B cell (primary cell): ENCODE measurements around the gene KCNJ18. TPM values are rescaled to one million over a fixed set of nuclear protein-coding genes. Genes with fewer than 3 reads are reported as not detected.
"Not testable (repeated sequence)": the region's sequence is repeated elsewhere in the genome, so short reads cannot be mapped to it uniquely, and the experiment has no call there.

Experiments used
- ATAC-seq: fragments of 200-7000 bp; cut with Tn5 transposase; one replicate; pipeline ENCODE4 v1.10.0; 2021; ENCODE audit warnings: low read depth, mild to moderate bottlenecking, moderate number of reproducible peaks, moderate library complexity
- CTCF ChIA-PET: fragments of 350-600 bp; sonication (Branson Sonifier 250); formaldehyde crosslinking; loops from one replicate; lab custom pipeline; 2021; ENCODE audit warnings: antibody characterized with exemption, inconsistent platforms; lab: Charles Lee
- POLR2A ChIA-PET: fragments of 350-600 bp; sonication (Branson Sonifier 250); formaldehyde crosslinking; loops from one replicate; lab custom pipeline; 2021; ENCODE audit warnings: antibody characterized with exemption; lab: Charles Lee
- DNase-seq: peaks from one replicate; pipeline ENCODE4 v3.0.0; 2013
- H2AFZ ChIP-seq: 2 replicates; pipeline ENCODE4 v1.6.1; 2012; ENCODE audit warnings: mild to moderate bottlenecking, low read depth, low read length; ENCODE audit not compliant: insufficient read depth, poor library complexity, severe bottlenecking
- H3K27ac ChIP-seq, 2 donors: 1 replicate in 1 of 2; 2 replicates in 1 of 2; pipeline ENCODE4 v1.5.1; 2012 to 2013; ENCODE audit warnings: low read length in 2 of 2, mild to moderate bottlenecking in 2 of 2, moderate library complexity in 1 of 2
- H3K27me3 ChIP-seq, 4 experiments: fragments of 200-600 bp in 1 of 4; sonication (generic) in 1 of 4; replicated peaks in 1 of 4; 1 replicate in 2 of 4; 2 replicates in 2 of 4; pipeline versions ENCODE4 v1.6.1 to v1.7.0; 2013 to 2016; ENCODE audit warnings: low read length in 3 of 4, mild to moderate bottlenecking in 2 of 4, mixed read lengths in 1 of 4, moderate library complexity in 1 of 4; ENCODE audit not compliant: insufficient read depth in 4 of 4, control insufficient read depth in 3 of 4; ENCODE audit errors: control extremely low read depth in 1 of 4
- H3K36me3 ChIP-seq, 2 experiments: replicated peaks in 1 of 2; 1 replicate in 1 of 2; 2 replicates in 1 of 2; pipeline versions ENCODE4 v1.6.1 to v1.7.1; 2013; ENCODE audit warnings: low read length in 1 of 2; ENCODE audit not compliant: insufficient read depth in 2 of 2, control insufficient read depth in 1 of 2; ENCODE audit errors: control extremely low read depth in 1 of 2, extremely low read depth in 1 of 2
- H3K4me1 ChIP-seq, 2 donors: fragments of 200-600 bp in 1 of 2; sonication (generic) in 1 of 2; 1 replicate in 1 of 2; 2 replicates in 1 of 2; pipeline versions ENCODE4 v1.5.1 to v1.6.1; 2013 to 2017; ENCODE audit warnings: low read length in 2 of 2; ENCODE audit not compliant: control insufficient read depth in 2 of 2, insufficient read depth in 2 of 2
- H3K4me2 ChIP-seq: replicated peaks from 2 replicates; pipeline ENCODE3; 2012; ENCODE audit warnings: mild to moderate bottlenecking, low read depth, low read length; ENCODE audit not compliant: poor library complexity, severe bottlenecking
- H3K4me3 ChIP-seq, 5 experiments: fragments of 200-600 bp in 1 of 5; sonication (generic) in 1 of 5; 1 replicate in 3 of 5; 2 replicates in 2 of 5; pipeline versions ENCODE4 v1.5.1 to v1.7.0; 2011 to 2016; ENCODE audit warnings: low read length in 4 of 5, mild to moderate bottlenecking in 4 of 5, low read depth in 2 of 5, control low read depth in 1 of 5, moderate library complexity in 1 of 5; ENCODE audit not compliant: insufficient read depth in 1 of 5; ENCODE audit errors: control extremely low read depth in 1 of 5, extremely low read depth in 1 of 5
- H3K79me2 ChIP-seq: fragments of 200-600 bp; sonication (generic); one replicate; pipeline ENCODE4 v1.6.0; 2016; ENCODE audit warnings: low read length; ENCODE audit not compliant: control insufficient read depth, insufficient read depth
- H3K9ac ChIP-seq: fragments of 200-600 bp; sonication (generic); 2 replicates; pipeline ENCODE4 v1.6.1; 2017; ENCODE audit warnings: mild to moderate bottlenecking, low read length, moderate library complexity
- H3K9me3 ChIP-seq, 3 donors: one replicate each; pipeline versions ENCODE4 v1.6.1 to v1.7.1; 2013; ENCODE audit warnings: low read length in 2 of 3; ENCODE audit not compliant: control insufficient read depth in 2 of 3, insufficient read depth in 1 of 3; ENCODE audit errors: control extremely low read depth in 1 of 3
- H4K20me1 ChIP-seq: 2 replicates; pipeline ENCODE4 v1.6.0; 2012; ENCODE audit warnings: mild to moderate bottlenecking, low read length; ENCODE audit not compliant: insufficient read depth, control insufficient read depth, poor library complexity, severe bottlenecking
- H3K27ac Mint-ChIP-seq: one replicate; pipeline ENCODE4 v1.8.0; 2021; ENCODE audit warnings: mixed read lengths
- H3K27me3 Mint-ChIP-seq: one replicate; pipeline ENCODE4 v1.8.0; 2021; ENCODE audit warnings: mixed read lengths
- H3K4me1 Mint-ChIP-seq: one replicate; pipeline ENCODE4 v1.8.0; 2021; ENCODE audit warnings: mixed read lengths
- H3K4me3 Mint-ChIP-seq: one replicate; pipeline ENCODE4 v1.8.0; 2021; ENCODE audit warnings: mixed read lengths
- H3K9me3 Mint-ChIP-seq: one replicate; pipeline ENCODE4 v1.8.0; 2022; ENCODE audit warnings: mixed read lengths; ENCODE audit not compliant: insufficient read depth
- WGBS: methylation state at CpG from one replicate; pipeline ENCODE4 v1.1.5; 2013; ENCODE audit warnings: missing lambda C conversion rate; ENCODE audit not compliant: insufficient coverage; 5-methylcytosine and 5-hydroxymethylcytosine counted together
- intact Hi-C: fragments of 100-400 bp; cut with micrococcal nuclease; formaldehyde crosslinking; loops from one replicate; pipeline ENCODE4 v1.10.0; 2022
- polyA plus RNA-seq: library from polyadenylated mRNA; depleted of rRNA; stranded (reverse); fragments of >200 nt; gene quantifications from 2 replicates; pipeline ENCODE4 v1.2.3, GENCODE V29; 2012
- total RNA-seq, 2 donors: library from RNA; stranded (reverse); fragments of 120-200 nt in 1 of 2; gene quantifications; 1 replicate in 1 of 2; 2 replicates in 1 of 2; pipeline versions ENCODE4 v1.2.3 to v1.2.4, GENCODE V29; 2013 to 2022

KCNJ18 gene
- total and polyA plus RNA-seq, 2 donors (not counting 1 experiment from before 2014, with no cell fraction given) = not detected

- H3K27ac Mint-ChIP-seq, H2AFZ ChIP-seq, H3K79me2 ChIP-seq, H3K4me3 Mint-ChIP-seq, H3K9me3 Mint-ChIP-seq, H3K4me3 ChIP-seq, CTCF ChIA-PET, H3K27me3 ChIP-seq, H3K27me3 Mint-ChIP-seq, H4K20me1 ChIP-seq, H3K4me1 Mint-ChIP-seq, H3K9ac ChIP-seq, ATAC-seq, H3K4me1 ChIP-seq, H3K4me2 ChIP-seq, H3K36me3 ChIP-seq, POLR2A ChIA-PET, DNase-seq, H3K27ac ChIP-seq, intact Hi-C loops: not testable (repeated sequence)
- H3K9me3 ChIP-seq = peaks cover 0 to 17% (median 0%) of the 10 kb centered on the region in 3 donors
- WGBS = 96% methylated on average over 7 of the region's 15 CpGs
These were observed 57.6 kb downstream of the KCNJ18 start for GRCh38 chr17:21749696-21750531.

GRCh38 chr17:21751111-21751510, 58.8 kb downstream of the KCNJ18 start:
- H3K79me2 ChIP-seq, H3K4me1 Mint-ChIP-seq, CTCF ChIA-PET, H3K36me3 ChIP-seq, DNase-seq, ATAC-seq, H3K27me3 Mint-ChIP-seq, H3K27ac Mint-ChIP-seq, POLR2A ChIA-PET, H3K27me3 ChIP-seq, H3K4me3 ChIP-seq, H3K4me3 Mint-ChIP-seq, H3K9ac ChIP-seq, H3K27ac ChIP-seq, H3K4me2 ChIP-seq, H3K4me1 ChIP-seq, H3K9me3 Mint-ChIP-seq, intact Hi-C loops, H4K20me1 ChIP-seq, H2AFZ ChIP-seq: not testable (repeated sequence)
- H3K9me3 ChIP-seq = peaks cover 0 to 20% (median 0%) of the 10 kb centered on the region in 3 donors
- WGBS = 71% methylated on average over 1 of the region's 2 CpGs
